Astrocyte (in vitro differentiated cells and primary cell): Measurements from ENCODE around the gene EIF4E.
"Not testable (repeated sequence)": the region's sequence is repeated elsewhere in the genome, so short reads cannot be mapped to it uniquely, and the experiment has no call there.

Experiments used
- EZH2 ChIP-seq: IDR thresholded peaks from 2 replicates; pipeline ENCODE4 v1.6.1; 2012; ENCODE audit warnings: mild to moderate bottlenecking, low read length, inconsistent platforms; ENCODE audit not compliant: insufficient read depth
- TF ChIP-seq, protein P1 (sequence below): IDR thresholded peaks from 2 replicates; pipeline ENCODE4 v1.5.1; 2011; ENCODE audit warnings: low read depth, mild to moderate bottlenecking, inconsistent platforms, low read length, moderate library complexity; ENCODE audit not compliant: insufficient read depth

DNA sequence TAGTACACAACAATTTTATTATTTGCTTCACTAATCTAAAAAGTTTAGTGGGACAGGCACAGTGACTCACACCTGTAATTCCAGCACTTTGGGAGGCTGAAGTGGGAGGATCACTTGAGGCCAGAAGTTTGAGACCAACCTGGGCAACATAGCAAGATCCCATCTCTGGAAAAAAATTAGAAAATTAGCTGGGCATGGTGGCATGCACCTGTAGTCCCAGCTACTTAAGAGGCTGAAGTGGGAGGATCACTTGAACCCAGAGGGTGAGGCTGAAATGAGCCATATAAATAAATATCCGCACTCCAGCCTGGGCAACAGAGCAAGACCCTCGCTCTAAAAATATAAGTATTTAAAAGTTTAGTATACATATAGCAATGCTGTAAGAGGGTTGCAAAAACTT, 42.6 kb downstream of the EIF4E start:
- TF ChIP-seq, protein P1, sequence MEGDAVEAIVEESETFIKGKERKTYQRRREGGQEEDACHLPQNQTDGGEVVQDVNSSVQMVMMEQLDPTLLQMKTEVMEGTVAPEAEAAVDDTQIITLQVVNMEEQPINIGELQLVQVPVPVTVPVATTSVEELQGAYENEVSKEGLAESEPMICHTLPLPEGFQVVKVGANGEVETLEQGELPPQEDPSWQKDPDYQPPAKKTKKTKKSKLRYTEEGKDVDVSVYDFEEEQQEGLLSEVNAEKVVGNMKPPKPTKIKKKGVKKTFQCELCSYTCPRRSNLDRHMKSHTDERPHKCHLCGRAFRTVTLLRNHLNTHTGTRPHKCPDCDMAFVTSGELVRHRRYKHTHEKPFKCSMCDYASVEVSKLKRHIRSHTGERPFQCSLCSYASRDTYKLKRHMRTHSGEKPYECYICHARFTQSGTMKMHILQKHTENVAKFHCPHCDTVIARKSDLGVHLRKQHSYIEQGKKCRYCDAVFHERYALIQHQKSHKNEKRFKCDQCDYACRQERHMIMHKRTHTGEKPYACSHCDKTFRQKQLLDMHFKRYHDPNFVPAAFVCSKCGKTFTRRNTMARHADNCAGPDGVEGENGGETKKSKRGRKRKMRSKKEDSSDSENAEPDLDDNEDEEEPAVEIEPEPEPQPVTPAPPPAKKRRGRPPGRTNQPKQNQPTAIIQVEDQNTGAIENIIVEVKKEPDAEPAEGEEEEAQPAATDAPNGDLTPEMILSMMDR: not testable (repeated sequence)
- TF ChIP-seq EZH2: not testable (repeated sequence)
